Retinal pigment epithelial cell (primary cell): ENCODE data around the gene BBOX1.

ENCODE experiments used
- DNase-seq: peaks from one replicate; pipeline ENCODE4 v3.0.0-alpha.2; 2010; ENCODE audit warnings: low read depth
- H3K4me3 ChIP-seq: 2 replicates; pipeline ENCODE4 v1.5.1; 2011; ENCODE audit warnings: mild to moderate bottlenecking, low read length, control low read depth, moderate library complexity
- TF ChIP-seq, protein P1 (sequence below): conservative IDR thresholded peaks from 2 replicates; pipeline ENCODE4 v1.5.1; 2011; ENCODE audit warnings: low read depth, low read length, control low read depth, inconsistent platforms

The BBOX1 gene

DNA sequence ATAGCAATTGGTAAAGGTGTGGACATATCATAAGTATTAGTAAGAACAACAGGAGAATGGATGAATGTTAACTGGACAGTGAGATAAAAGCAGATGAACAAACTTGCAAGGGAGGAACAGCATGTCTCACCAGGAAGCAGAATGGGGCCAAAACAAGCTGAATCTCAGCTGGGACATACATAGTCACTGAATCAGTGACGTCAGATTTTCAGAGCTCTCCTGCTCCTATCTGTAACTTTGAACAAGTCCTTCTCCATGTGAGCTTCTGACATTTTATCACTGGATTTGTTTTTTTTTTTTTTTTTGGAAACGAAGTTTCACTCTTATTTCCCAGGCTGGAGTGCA lies 118.7 kb downstream of the BBOX1 start:
- DNase-seq, result no peak
- TF ChIP-seq, protein P1, sequence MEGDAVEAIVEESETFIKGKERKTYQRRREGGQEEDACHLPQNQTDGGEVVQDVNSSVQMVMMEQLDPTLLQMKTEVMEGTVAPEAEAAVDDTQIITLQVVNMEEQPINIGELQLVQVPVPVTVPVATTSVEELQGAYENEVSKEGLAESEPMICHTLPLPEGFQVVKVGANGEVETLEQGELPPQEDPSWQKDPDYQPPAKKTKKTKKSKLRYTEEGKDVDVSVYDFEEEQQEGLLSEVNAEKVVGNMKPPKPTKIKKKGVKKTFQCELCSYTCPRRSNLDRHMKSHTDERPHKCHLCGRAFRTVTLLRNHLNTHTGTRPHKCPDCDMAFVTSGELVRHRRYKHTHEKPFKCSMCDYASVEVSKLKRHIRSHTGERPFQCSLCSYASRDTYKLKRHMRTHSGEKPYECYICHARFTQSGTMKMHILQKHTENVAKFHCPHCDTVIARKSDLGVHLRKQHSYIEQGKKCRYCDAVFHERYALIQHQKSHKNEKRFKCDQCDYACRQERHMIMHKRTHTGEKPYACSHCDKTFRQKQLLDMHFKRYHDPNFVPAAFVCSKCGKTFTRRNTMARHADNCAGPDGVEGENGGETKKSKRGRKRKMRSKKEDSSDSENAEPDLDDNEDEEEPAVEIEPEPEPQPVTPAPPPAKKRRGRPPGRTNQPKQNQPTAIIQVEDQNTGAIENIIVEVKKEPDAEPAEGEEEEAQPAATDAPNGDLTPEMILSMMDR, result no peak
- no peak overlapping the region for H3K4me3 ChIP-seq

DNA sequence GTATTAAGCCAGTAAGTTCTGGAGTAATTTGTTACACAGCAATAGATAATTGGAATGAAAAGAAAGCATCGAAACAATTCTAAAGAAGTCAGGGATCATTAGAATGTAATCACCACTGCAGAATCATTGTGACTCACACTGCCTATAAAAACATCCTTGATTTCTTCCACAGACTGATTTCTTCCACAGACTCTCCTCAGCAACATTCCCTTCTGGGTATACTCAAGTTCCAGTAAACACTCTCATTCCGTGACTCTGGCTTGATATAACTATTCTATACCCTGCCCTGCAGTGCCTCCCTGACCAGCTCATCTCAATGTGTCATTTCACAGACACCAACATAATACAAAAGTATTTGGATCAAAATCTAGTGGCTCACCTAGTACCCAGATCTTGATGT lies 120.5 kb downstream of the BBOX1 start:
- no peak for DNase-seq
- no peak overlapping the region for H3K4me3 ChIP-seq
- TF ChIP-seq, protein P1, result no peak

DNA sequence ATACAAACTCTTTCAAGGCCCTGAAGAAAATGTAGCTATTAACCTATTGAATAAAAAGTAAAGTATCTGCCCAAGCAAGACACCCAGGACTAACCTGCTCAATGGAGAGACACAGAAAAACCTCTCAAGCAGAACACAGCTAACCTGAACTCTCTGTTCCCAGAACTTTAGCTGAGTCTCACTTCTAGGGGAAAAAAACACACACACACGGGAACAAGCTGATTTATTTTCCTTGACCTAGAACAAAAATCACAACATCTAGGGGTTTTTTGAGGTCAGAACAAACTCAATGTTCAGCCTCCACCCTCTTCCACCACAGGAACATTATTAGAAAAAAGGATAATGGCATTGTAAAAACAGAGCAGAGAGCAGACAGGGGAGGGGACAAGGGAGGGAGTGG lies 121.6 kb downstream of the BBOX1 start:
- DNase-seq, result no peak
- no peak overlapping the region for H3K4me3 ChIP-seq
- TF ChIP-seq, protein P1, result no peak

DNA sequence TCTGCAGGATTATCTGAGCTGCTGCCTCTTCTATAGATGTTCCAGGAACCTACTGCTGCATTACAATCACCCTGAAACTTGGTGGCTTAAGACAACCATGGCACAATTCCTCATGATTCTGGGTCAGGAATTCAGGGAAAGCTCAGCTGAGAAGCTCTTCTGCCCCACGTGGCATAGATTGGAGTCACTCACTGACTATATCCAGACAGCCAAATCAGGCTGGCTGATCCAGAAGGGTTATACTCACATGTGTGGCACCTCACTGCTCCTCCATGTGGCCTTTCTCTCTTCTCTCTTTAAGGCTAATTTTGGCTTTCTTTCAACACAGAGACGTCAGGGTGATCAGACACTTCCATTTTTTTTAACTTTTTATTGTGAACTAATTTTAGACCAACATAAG lies 125.5 kb downstream of the BBOX1 start:
- H3K4me3 ChIP-seq, result no peak overlapping the region
- DNase-seq, result no peak
- TF ChIP-seq, protein P1, result no peak

DNA sequence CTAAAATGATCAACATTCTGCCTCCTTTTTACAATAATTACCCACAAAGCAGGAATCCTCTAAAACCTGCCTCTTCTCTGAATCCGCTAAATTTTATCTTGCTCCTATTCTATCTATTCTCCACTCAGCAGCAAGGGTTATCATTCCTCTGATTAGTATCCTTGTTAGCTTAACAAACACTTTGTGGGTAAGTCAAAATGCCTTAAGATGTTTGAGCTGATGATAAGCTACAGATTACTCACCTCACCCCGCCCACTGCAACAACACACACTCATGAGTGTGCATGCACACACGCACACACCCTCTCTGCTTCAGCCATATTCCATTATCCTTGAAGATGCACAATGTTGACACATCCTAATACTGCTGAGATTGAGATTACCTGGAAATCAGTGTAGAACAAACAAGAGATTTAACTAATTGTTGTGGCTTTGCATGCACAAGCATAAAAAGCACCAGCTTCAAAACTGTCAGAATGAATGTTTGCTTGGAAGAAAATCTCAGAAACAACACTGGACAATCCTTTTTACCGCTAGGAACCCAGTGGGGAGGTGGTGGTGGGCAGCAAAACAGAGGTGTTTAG lies 130.9 kb downstream of the BBOX1 start:
- TF ChIP-seq, protein P1, result no peak
- H3K4me3 ChIP-seq, result no peak overlapping the region
- DNase-seq, result no peak

DNA sequence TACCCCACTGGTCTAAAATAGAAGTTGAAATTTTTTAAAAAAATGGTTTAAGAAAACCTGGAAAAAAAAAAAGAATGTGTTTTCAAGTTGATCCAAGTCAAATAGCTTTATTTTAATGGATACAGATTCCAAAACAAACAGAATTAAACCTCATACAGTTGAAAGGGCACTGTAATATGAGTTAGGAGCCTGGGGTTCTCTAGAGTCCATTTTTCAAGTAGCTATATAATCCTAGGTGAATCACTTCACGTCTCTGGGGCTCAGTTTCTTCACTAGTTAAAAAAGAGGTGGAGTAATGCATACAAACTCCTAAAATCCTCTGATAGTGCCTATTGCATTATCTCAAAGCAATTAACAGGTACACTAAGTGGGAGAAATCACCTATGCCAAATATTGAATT lies 132.9 kb downstream of the BBOX1 start:
- no peak for DNase-seq
- H3K4me3 ChIP-seq, result no peak overlapping the region
- TF ChIP-seq, protein P1, result no peak

DNA sequence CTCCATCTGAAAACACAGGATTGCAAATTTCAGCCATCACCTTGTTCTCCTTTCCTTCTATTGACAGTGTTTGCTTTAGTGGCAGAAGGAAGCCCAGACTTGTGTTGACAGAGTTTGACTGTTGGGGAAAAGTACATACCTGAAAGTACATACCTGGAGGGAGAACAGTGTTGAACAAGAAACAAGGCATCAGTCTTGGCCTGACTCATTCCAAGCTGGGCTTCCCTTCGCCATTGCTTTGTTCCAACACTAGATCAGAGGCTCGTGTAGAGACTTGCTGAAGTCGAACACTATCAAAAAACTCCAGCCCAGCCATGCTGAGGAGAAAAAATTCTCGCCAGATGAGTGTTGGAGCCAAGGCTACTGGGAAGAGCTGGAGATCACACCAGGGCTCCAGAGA lies 133.4 kb downstream of the BBOX1 start:
- no peak overlapping the region for H3K4me3 ChIP-seq
- DNase-seq, result no peak
- TF ChIP-seq, protein P1, result no peak
